DMS79 treated with DMSO at 0.1 percent for 48 hours (cell line): Measurements from ENCODE around the gene TMEM43.
A peak's percentile ranks its signal among the peaks of the same experiment; 100 is the strongest.

Experiments used
- DNase-seq: peaks from one replicate; lab custom pipeline; 2025; lab: John Stamatoyannopoulos, UW

The TMEM43 gene

DNA sequence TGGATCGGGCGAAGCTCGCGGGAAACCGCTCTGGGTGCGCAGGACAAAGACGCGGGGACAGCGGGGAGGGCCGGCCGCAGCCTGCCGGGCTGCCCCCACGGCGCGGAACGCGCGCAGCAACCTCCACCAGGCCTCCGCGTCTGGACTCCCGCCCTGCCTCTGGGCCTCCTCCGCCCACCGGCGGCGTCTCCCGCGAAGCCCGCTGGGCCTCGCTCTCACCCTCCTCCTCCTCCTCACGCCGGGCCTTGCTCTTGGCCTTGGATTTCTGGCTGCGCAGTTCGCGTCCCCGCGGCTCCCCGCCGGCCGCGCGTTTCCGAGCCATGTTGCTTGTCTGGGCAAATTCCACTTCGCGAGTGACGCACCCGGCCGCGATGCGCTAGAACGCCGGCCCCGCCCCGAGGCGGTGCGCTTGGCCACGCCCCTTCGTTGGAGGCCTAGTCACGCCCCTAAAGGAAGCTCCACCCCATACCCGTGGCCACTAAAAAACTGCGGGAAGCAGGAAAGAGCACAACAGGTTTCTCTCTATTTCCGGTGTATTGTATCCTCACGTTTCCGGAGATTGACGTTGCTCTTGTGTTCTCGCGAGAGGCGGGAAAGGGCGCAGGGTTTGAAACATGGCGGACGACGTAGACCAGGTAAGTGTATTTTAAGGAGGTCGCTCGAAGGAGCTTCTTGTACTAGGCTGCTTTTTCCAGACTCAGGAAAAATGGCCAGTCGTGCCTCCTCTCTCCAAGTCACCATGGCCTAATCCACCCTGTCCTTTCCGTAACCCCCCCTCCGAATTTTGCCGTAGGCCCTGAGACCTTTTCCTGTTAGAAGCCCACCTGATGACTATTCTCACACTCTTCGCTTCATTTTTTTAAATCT is 53.6 kb downstream of the TMEM43 start, which contains the start of the genes LSM3 and XPC:
Gene LSM3, plus strand, starts transcription at position 571 of the 867 bp plus-strand sequence. Its CDS starts 44 bp downstream, at position 615.
Gene XPC, minus strand, starts transcription at position 355 of the 867 bp plus-strand sequence. Its CDS starts 33 bp downstream, at position 322.
- DNase-seq, result peak; percentile 84

DNA sequence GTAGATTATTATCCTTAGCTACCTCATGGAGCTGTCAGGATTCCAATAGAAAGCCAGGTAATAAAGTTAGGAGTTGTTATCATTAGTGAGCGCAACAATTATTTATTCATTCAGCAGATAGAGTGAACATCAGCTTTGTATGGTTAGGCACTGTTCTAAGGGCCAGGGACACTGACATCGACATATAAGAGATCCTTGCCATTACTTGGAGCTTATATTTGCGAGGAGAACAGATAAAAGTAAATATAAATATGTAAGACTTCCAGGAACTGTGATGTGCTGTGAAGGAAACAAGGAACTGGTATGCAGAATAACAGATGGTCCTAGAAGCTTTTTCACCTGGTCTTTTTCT is 54.2 kb downstream of the TMEM43 start:
- DNase-seq, result no peak

DNA sequence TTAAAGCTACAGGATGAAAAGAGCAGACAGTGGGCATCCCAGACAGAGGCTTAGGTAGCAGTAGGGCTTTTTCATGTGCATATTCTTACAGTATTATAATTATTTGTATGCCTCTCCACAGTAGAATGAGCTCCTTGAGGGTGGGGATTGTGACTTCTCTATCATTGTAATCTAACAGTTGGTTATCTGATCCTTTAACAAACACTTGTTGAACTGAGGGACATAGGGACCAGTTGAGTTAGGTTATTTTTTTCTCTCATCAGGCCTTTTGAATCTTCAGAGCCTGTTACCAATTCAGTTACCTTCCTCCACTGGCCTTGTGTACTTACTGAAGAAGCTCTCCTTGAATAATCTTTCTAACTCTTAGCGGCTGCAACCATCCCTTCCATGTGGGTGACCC is 54.9 kb downstream of the TMEM43 start:
- no peak for DNase-seq

DNA sequence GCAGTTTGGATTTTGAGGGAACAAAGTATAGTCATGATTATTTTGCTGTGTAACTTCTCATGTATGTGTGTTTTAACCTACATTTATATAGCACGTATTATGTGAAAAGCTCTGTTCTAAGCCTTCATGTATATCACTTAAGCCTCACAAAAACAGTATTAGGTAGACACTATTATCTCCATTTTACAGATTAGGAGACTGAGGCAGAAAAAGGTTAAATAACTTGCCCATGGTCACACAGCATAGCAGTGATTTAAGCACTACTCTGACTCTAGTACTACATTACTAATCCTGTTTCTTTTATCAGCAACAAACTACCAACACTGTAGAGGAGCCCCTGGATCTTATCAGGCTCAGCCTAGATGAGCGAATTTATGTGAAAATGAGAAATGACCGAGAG is 56.4 kb downstream of the TMEM43 start:
- no peak for DNase-seq

DNA sequence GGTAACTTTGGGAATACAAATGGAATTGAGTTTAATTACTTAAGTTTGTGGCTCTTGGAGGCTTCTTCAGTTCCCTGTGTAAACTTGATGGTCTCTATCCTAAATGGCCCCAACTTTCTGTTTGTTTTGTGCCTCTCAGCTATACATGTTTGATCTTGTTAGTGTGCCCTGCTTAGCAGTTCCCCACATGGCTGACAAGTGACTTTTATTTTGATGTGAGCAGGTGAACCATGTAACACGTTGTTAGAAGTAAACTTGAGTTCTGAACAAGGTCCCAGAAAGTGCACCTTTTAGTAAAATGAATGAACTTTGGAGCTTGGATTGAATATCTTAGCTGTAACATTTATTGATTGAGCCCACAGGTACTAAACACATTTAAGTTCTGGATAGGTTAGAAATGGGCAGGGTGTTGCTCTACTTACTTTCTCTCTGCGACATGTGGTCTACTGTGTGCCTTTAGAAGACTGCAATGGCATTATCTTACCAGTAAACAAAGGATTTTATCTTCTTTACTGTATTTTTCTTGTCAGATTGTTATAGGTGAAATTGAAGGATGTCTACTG is 58.2 kb downstream of the TMEM43 start:
- DNase-seq, result no peak

DNA sequence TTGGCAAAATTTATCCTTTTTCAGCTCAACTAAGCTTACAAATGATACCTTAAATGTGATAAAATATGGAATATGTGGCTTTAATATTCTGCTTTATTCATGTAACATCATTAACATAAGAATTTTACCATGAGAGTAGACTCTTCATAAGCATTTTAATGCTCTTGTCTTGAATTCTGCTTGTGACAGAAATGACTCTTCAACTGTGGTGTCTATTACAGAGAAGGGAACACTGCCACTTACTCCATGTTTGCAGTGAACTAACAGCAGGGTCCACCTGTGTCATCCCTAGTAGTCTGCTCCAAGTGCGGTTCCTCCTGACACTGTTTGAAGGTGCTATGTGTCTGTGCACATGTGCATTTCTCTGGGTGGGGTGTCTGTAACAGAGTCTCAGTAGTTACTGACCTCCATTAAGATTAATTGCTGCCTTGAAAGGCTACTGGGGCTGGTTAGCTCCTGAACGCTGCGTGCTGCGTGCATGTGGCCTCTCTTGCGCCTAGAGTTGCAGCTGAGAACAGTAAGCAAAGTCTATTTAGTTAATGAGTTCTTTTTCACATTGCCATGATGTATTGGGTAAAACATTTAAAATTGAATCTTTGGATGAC is 62.1 kb downstream of the TMEM43 start:
- DNase-seq, result no peak

DNA sequence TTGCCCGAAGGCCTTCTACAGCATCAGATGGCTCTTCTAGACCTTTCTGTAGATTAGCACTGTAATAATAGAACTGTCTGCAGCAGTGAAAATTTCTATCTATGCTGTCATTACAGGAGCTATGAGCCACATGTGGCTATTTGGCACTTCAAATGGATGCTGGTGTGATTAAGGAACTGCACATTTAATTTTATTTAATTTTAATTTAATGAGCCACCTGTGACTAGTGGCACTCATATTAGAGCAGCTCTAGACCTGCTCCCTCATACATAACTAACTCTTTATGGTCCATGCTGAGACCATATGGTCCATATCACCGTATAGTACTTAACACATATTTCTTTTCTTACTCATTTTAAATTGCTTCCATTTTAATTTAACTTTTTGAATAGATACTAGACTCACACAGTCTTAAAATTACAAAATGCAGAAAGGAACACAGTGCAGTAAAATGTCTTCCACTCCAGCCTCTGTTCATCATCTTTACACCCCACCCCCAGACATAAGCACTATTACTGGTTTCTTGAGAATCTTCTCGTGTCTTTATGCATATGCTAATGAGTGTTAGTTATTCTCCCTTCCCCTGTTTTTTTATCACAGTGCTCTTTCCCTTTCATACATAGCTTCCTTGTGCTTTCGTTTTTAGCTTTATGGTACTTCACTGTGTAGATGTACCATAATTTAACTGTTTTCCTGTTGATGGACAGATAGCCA is 63.3 kb downstream of the TMEM43 start:
- no peak for DNase-seq
